Metanephros (tissue), 1 donor: ENCODE data around the gene TM7SF3. TPM values are rescaled to one million over a fixed set of nuclear protein-coding genes. Genes with fewer than 3 reads are reported as not detected.

Source experiments
- total RNA-seq: library from RNA; depleted of rRNA; stranded (reverse); fragments of >200 nt; gene quantifications from one replicate; pipeline ENCODE4 v1.2.3, GENCODE V29; 2014

The TM7SF3 gene, protein sequence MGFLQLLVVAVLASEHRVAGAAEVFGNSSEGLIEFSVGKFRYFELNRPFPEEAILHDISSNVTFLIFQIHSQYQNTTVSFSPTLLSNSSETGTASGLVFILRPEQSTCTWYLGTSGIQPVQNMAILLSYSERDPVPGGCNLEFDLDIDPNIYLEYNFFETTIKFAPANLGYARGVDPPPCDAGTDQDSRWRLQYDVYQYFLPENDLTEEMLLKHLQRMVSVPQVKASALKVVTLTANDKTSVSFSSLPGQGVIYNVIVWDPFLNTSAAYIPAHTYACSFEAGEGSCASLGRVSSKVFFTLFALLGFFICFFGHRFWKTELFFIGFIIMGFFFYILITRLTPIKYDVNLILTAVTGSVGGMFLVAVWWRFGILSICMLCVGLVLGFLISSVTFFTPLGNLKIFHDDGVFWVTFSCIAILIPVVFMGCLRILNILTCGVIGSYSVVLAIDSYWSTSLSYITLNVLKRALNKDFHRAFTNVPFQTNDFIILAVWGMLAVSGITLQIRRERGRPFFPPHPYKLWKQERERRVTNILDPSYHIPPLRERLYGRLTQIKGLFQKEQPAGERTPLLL
- 66.3 TPM for total RNA-seq

DNA sequence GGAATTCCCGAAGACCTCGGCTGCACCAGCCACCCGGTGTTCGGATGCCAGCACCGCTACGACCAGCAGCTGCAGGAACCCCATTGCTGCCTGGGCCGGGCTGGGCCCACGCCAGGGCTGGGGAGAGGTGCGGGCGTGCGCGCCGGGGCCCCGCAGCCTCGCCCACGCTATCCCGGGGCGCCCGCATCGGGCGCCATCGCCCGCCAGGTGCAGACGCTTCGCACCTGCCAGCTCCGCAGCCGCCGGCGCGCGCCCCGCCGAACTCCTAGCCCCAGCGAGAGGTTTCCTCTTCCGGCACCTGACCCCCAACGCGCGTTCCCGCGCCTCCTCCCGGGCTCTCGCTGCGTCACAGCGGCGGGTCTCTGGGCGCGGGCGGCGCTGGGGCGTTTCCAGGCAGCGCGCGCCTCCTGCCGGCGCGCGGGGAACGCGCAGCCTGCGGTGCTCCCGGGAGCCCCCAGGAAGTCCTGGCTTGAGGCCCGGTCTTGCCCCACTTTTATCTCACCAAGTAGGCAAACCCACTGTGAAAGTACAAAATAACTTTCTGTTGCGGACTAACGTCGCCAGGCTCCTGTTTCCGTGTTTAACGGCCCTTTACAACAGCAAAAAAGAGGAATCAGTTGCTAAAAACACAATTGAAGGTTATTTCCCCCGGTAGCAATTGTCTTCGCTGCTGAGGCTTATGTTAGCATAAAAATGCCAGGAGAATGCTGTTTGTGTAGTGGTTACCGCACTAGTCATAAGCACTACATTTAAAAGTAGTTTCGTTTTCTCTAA lies at the start of gene TM7SF3:
TM7SF3 (minus strand) TSS at position 300 of the 774 bp plus-strand sequence; CDS start at position 84, 216 bp downstream.

DNA sequence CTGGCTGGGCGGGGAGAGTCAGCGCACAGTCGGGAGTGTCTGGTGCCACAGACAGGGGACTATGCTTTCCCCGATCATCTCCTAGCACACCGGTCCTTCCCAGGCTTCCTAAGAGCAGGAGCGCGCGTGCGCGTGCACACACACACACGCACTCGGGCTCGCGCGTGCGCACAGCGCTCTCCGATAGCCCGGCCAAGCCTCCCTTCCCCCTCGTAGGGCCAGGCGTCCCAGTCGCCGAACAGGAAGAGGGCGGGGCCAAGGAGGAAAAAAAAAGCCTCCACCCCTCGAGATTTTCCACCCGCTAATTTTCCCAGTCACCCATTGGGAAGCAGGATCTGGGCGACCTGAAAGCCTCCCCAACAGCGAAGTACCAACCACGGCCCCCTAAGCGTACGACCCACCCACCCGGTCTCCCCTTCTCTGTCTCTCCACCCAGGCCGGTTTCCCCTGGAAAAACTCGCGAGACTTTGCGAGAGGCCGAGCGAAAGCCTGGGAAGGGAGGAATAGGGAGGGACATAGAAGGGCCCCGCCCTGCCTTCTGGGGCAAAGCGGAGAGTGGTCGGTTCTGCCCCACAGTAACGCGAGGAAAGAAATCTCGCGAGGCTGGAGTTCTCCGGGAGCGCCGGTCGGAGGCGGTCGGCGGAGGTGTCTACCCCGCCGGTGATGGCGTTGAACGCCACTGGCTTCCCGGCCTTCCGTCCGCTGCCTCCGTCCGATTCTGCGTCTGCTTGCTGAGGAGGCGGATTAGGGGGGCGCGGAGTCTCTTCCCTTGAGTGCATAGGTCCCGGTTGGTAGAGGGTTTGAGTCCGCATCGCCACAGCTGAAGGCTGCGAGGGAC lies 76.1 kb downstream of the TM7SF3 start, which contains the start of the genes FGFR1OP2 and INTS13:
FGFR1OP2 (plus strand) TSS at position 608 of the 838 bp plus-strand sequence. CDS start 15,689 bp downstream, outside the sequence.
INTS13 (minus strand) TSS at position 119 of the 838 bp plus-strand sequence. CDS start 1,178 bp downstream, outside the sequence.

Other genes with a start within 250 kb of the TM7SF3 start
- 41.2 TPM for gene ITPR2, start 181.2 kb downstream of the TM7SF3 start, total RNA-seq
- 19.8 TPM for gene INTS13, start 76.4 kb downstream of the TM7SF3 start, total RNA-seq
- gene FGFR1OP2, start 75.9 kb downstream of the TM7SF3 start, total RNA-seq, result 66.7 TPM
- 61.8 TPM for gene MED21, start 8.2 kb upstream of the TM7SF3 start, total RNA-seq
- not detected for gene C12orf71, start 68.2 kb upstream of the TM7SF3 start, total RNA-seq
- gene STK38L, start 229.9 kb upstream of the TM7SF3 start, total RNA-seq, result 27.2 TPM